SH-SY5Y (cell line): Measurements from ENCODE around the gene PRDM2.

Experiments
- GATA2 ChIP-seq: IDR thresholded peaks from 2 replicates; pipeline ENCODE4 v1.6.1; 2011; ENCODE audit warnings: mild to moderate bottlenecking, low read depth, low read length
- GATA3 ChIP-seq: IDR thresholded peaks from 2 replicates; pipeline ENCODE4 v1.6.1; 2011; ENCODE audit warnings: low read depth, mild to moderate bottlenecking, low read length, moderate library complexity

DNA sequence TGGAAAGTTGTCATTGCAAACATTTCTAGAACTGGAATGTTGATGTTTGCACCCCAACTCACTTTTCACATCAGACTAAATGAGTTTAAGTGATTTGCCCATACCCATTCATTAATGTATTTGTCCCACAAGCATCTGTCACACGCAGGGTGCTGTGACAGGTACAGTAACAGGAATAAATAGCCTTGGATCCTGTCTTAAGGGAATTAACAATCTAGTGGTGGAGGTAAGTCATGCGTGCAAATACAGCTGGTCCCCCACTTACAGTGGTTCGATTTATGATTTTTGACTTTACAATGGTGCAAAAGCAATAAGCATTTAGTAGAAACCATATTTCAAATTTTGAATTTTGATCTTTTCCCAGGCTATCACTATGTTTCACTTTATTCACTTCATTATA is 17.5 kb upstream of the PRDM2 start:
- TF ChIP-seq GATA3 (no peak), GATA2 (no peak)
